ENCODE data around the gene ADAM22. TPM values are rescaled to one million over a fixed set of nuclear protein-coding genes. Genes with fewer than 3 reads are reported as not detected.

Gene ADAM22
- total RNA-seq, 2 donors from 2014 or later: 0.29 to 1.9 TPM

- ATAC-seq: peak; percentile 40 to 43
- no peaks in the 10 kb centered on the region for H3K9me3 Mint-ChIP-seq
- H3K4me1 Mint-ChIP-seq (ENCODE audit: low read depth in 2 of 2): peaks cover 37 to 47% of the 10 kb centered on the region in 2 donors
- peak overlapping the region; percentile 99 for H3K4me3 Mint-ChIP-seq
- no peak for DNase-seq (ENCODE audit: low spot score)
- no peaks in the 10 kb centered on the region for H3K27me3 Mint-ChIP-seq
- peak overlapping the region; percentile 95 to 99 for H3K27ac Mint-ChIP-seq
- H3K36me3 Mint-ChIP-seq: peaks cover 32% of the 10 kb centered on the region
These were observed 283.8 kb downstream of the ADAM22 start for GRCh38 chr7:88217675-88218428.

GRCh38 chr7:88218429-88218745 lies 284.3 kb downstream of the ADAM22 start:
- DNase-seq (ENCODE audit: low spot score): no peak
- no peak for ATAC-seq
- Mint-ChIP-seq H3K27ac (peak overlapping the region; percentile 95 to 99), H3K4me3 (peak overlapping the region; percentile 99), H3K36me3 (peaks cover 27% of the 10 kb centered on the region), H3K9me3 (no peaks in the 10 kb centered on the region), H3K4me1 (ENCODE audit: low read depth in 2 of 2) (peaks cover 32 to 42% of the 10 kb centered on the region in 2 donors), H3K27me3 (no peaks in the 10 kb centered on the region)

GRCh38 chr7:88218836-88219605 lies 285.0 kb downstream of the ADAM22 start:
- peak; percentile 77 for DNase-seq (ENCODE audit: low spot score)
- ATAC-seq: peak; percentile 56 to 72
- H3K4me1 Mint-ChIP-seq (ENCODE audit: low read depth in 2 of 2): peaks cover 28 to 36% of the 10 kb centered on the region in 2 donors

GRCh38 chr7:88219781-88220747 lies 286.0 kb downstream of the ADAM22 start, which contains the start of gene SRI:
TSS of gene SRI (minus strand) at chr7:88220038. CDS start at chr7:88220026, 12 bp downstream.
- DNase-seq (ENCODE audit: low spot score) (peak; percentile 92), ATAC-seq (peak; percentile 97)
- peaks cover 25 to 32% of the 10 kb centered on the region in 2 donors for H3K4me1 Mint-ChIP-seq (ENCODE audit: low read depth in 2 of 2)
- peak within 1 kb of the TSS; percentile 95 to 99 for H3K27ac Mint-ChIP-seq
- H3K9me3 Mint-ChIP-seq: no peaks in the 10 kb centered on the region
- H3K36me3 Mint-ChIP-seq: peaks cover 11% of the 10 kb centered on the region
- H3K4me3 Mint-ChIP-seq: peak within 1 kb of the TSS; percentile 99
- H3K27me3 Mint-ChIP-seq: no peaks in the 10 kb centered on the region

More at GRCh38 chr7:88218836-88219605, 285.0 kb downstream of the ADAM22 start:
- Mint-ChIP-seq H3K4me3 (peak overlapping the region; percentile 99), H3K27me3 (no peaks in the 10 kb centered on the region), H3K36me3 (peaks cover 21% of the 10 kb centered on the region), H3K9me3 (no peaks in the 10 kb centered on the region), H3K27ac (peak overlapping the region; percentile 95 to 99)

GRCh38 chr7:88223265-88223664 lies 289.2 kb downstream of the ADAM22 start:
- Mint-ChIP-seq H3K27ac (no peak overlapping the region), H3K4me3 (no peak overlapping the region)
- ATAC-seq: no peak

GRCh38 chr7:88224601-88225275 lies 290.7 kb downstream of the ADAM22 start:
- H3K9me3 Mint-ChIP-seq: no peaks in the 10 kb centered on the region
- peaks cover 0 to 12% of the 10 kb centered on the region in 2 donors for H3K27me3 Mint-ChIP-seq
- H3K36me3 Mint-ChIP-seq: peaks cover 10% of the 10 kb centered on the region
- H3K27ac Mint-ChIP-seq: no peak overlapping the region
- ATAC-seq (no peak), DNase-seq (ENCODE audit: low spot score) (no peak)
- peaks cover 8 to 9% of the 10 kb centered on the region in 2 donors for H3K4me1 Mint-ChIP-seq (ENCODE audit: low read depth in 2 of 2)
- no peak overlapping the region for H3K4me3 Mint-ChIP-seq

More at GRCh38 chr7:88223265-88223664, 289.2 kb downstream of the ADAM22 start:
- peaks cover 14 to 17% of the 10 kb centered on the region in 2 donors for H3K4me1 Mint-ChIP-seq (ENCODE audit: low read depth in 2 of 2)
- H3K36me3 Mint-ChIP-seq: peaks cover 8% of the 10 kb centered on the region
- peaks cover 0 to 3% of the 10 kb centered on the region in 2 donors for H3K27me3 Mint-ChIP-seq
- DNase-seq (ENCODE audit: low spot score): no peak
- H3K9me3 Mint-ChIP-seq: no peaks in the 10 kb centered on the region

GRCh38 chr7:88226201-88226600 lies 292.1 kb downstream of the ADAM22 start:
- DNase-seq (ENCODE audit: low spot score) (no peak), ATAC-seq (no peak)
- H3K4me3 Mint-ChIP-seq: no peak overlapping the region
- H3K27ac Mint-ChIP-seq: no peak overlapping the region
- H3K9me3 Mint-ChIP-seq: no peaks in the 10 kb centered on the region
- H3K27me3 Mint-ChIP-seq: peaks cover 6 to 21% of the 10 kb centered on the region in 2 donors
- peaks cover 1 to 2% of the 10 kb centered on the region in 2 donors for H3K4me1 Mint-ChIP-seq (ENCODE audit: low read depth in 2 of 2)
- H3K36me3 Mint-ChIP-seq: peaks cover 10% of the 10 kb centered on the region

- Mint-ChIP-seq H3K27ac (no peak overlapping the region), H3K4me1 (ENCODE audit: low read depth in 2 of 2) (no peaks in the 10 kb centered on the region), H3K36me3 (peaks cover 10% of the 10 kb centered on the region), H3K4me3 (no peak overlapping the region), H3K9me3 (no peaks in the 10 kb centered on the region), H3K27me3 (peaks cover 13 to 28% of the 10 kb centered on the region in 2 donors)
- ATAC-seq: no peak
- no peak for DNase-seq (ENCODE audit: low spot score)
These were observed 292.9 kb downstream of the ADAM22 start for GRCh38 chr7:88226886-88227516.

- no peak for DNase-seq (ENCODE audit: low spot score)
- no peak overlapping the region for H3K4me3 Mint-ChIP-seq
- no peaks in the 10 kb centered on the region for H3K4me1 Mint-ChIP-seq (ENCODE audit: low read depth in 2 of 2)
- no peaks in the 10 kb centered on the region for H3K9me3 Mint-ChIP-seq
- peaks cover 10% of the 10 kb centered on the region for H3K36me3 Mint-ChIP-seq
- H3K27ac Mint-ChIP-seq: no peak overlapping the region
- H3K27me3 Mint-ChIP-seq: peaks cover 14 to 28% of the 10 kb centered on the region in 2 donors
- no peak for ATAC-seq
These were observed 295.4 kb downstream of the ADAM22 start for GRCh38 chr7:88229302-88229995.

- DNase-seq (ENCODE audit: low spot score): no peak
- H3K27me3 Mint-ChIP-seq: peaks cover 20 to 36% of the 10 kb centered on the region in 2 donors
- no peak overlapping the region for H3K4me3 Mint-ChIP-seq
- peaks cover 10% of the 10 kb centered on the region for H3K36me3 Mint-ChIP-seq
- peak in 1 of 2 donors; percentile 36 for ATAC-seq
- H3K27ac Mint-ChIP-seq: no peak overlapping the region
- H3K9me3 Mint-ChIP-seq: no peaks in the 10 kb centered on the region
- H3K4me1 Mint-ChIP-seq (ENCODE audit: low read depth in 2 of 2): no peaks in the 10 kb centered on the region
These were observed 296.6 kb downstream of the ADAM22 start for GRCh38 chr7:88230646-88231045.

GRCh38 chr7:88233828-88234227 lies 299.8 kb downstream of the ADAM22 start:
- no peaks in the 10 kb centered on the region for H3K4me1 Mint-ChIP-seq (ENCODE audit: low read depth in 2 of 2)
- no peaks in the 10 kb centered on the region for H3K9me3 Mint-ChIP-seq
- no peak for DNase-seq (ENCODE audit: low spot score)
- no peak overlapping the region for H3K4me3 Mint-ChIP-seq
- H3K27ac Mint-ChIP-seq: no peak overlapping the region
- peaks cover 20 to 31% of the 10 kb centered on the region in 2 donors for H3K27me3 Mint-ChIP-seq
- no peak for ATAC-seq
- peaks cover 2% of the 10 kb centered on the region for H3K36me3 Mint-ChIP-seq

GRCh38 chr7:88239852-88240251 lies 305.8 kb downstream of the ADAM22 start:
- Mint-ChIP-seq H3K27ac (no peak overlapping the region), H3K27me3 (peaks cover 6 to 19% of the 10 kb centered on the region in 2 donors), H3K9me3 (no peaks in the 10 kb centered on the region), H3K4me1 (ENCODE audit: low read depth in 2 of 2) (no peaks in the 10 kb centered on the region), H3K36me3 (no peaks in the 10 kb centered on the region), H3K4me3 (no peak overlapping the region)
- DNase-seq (ENCODE audit: low spot score): no peak
- no peak for ATAC-seq

Measured in natural killer cell treated with Interleukin-12 subunit alpha and Interleukin-12 subunit beta and Interleukin-15 and Interleukin-18, amount 100 ng/mL, for 72 hours (primary cell).